ENCODE measurements around the gene SYNDIG1L. TPM values are rescaled to one million over a fixed set of nuclear protein-coding genes. Genes with fewer than 3 reads are reported as not detected.

The SYNDIG1L gene
- total RNA-seq, 1 experiment from 2014 or later: 1.4 TPM

GRCh38 chr14:74463697-74464096 lies 37.7 kb upstream of the SYNDIG1L start:
- H3K4me1 Mint-ChIP-seq: peaks cover 5% of the 10 kb centered on the region
- ATAC-seq: no peak
- no peaks in the 10 kb centered on the region for H3K36me3 Mint-ChIP-seq
- CTCF ChIA-PET: interaction anchor here (0.8 to 1.5 kb wide), 4 partner anchors 15 to 173 kb away, joined by 3 to 8 read pairs (median 3); no protein-coding TSS in a partner anchor
- no peak for DNase-seq (ENCODE audit: low spot score)
- TF ChIP-seq ZNF423 (CRISPR knock-in tag; IDR thresholded peaks at IDR 0.05) (no peak), FOXK1 (CRISPR knock-in tag; IDR thresholded peaks at IDR 0.05) (no peak), ATF3 (CRISPR knock-in tag; conservative IDR thresholded peaks at IDR 0.05) (no peak), NR2C2 (CRISPR knock-in tag; IDR thresholded peaks at IDR 0.05) (no peak), USF2 (CRISPR knock-in tag; IDR thresholded peaks at IDR 0.05) (no peak), ZBTB43 (CRISPR knock-in tag; IDR thresholded peaks at IDR 0.05) (no peak), PRRX2 (CRISPR knock-in tag; IDR thresholded peaks at IDR 0.05) (no peak), ZNF232 (CRISPR knock-in tag; IDR thresholded peaks at IDR 0.05) (no peak), SOX15 (CRISPR knock-in tag; IDR thresholded peaks at IDR 0.05) (no peak), HMGA2 (CRISPR knock-in tag; IDR thresholded peaks at IDR 0.05) (no peak), EMX1 (CRISPR knock-in tag; IDR thresholded peaks at IDR 0.05) (no peak), AFF4 (CRISPR knock-in tag; IDR thresholded peaks at IDR 0.05; ENCODE audit: borderline replicate concordance) (no peak), TEAD4 (CRISPR knock-in tag; IDR thresholded peaks at IDR 0.05) (no peak), MXD4 (CRISPR knock-in tag; IDR thresholded peaks at IDR 0.05; ENCODE audit: borderline replicate concordance) (no peak)
- TF ChIP-seq, protein P1, sequence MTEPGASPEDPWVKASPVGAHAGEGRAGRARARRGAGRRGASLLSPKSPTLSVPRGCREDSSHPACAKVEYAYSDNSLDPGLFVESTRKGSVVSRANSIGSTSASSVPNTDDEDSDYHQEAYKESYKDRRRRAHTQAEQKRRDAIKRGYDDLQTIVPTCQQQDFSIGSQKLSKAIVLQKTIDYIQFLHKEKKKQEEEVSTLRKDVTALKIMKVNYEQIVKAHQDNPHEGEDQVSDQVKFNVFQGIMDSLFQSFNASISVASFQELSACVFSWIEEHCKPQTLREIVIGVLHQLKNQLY (CRISPR knock-in tag; IDR thresholded peaks at IDR 0.05): no peak
- TF ChIP-seq, protein P2, sequence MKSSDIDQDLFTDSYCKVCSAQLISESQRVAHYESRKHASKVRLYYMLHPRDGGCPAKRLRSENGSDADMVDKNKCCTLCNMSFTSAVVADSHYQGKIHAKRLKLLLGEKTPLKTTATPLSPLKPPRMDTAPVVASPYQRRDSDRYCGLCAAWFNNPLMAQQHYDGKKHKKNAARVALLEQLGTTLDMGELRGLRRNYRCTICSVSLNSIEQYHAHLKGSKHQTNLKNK (CRISPR knock-in tag; IDR thresholded peaks at IDR 0.05): no peak
- TF ChIP-seq, protein P3, sequence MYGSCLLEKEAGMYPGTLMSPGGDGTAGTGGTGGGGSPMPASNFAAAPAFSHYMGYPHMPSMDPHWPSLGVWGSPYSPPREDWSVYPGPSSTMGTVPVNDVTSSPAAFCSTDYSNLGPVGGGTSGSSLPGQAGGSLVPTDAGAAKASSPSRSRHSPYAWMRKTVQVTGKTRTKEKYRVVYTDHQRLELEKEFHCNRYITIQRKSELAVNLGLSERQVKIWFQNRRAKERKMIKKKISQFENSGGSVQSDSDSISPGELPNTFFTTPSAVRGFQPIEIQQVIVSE (CRISPR knock-in tag; IDR thresholded peaks at IDR 0.05; ENCODE audit: borderline replicate concordance): no peak
- POLR2A ChIA-PET: interaction anchor here (0.8 kb wide), 1 partner anchor 137 kb away, joined by 3 read pairs; no protein-coding TSS in a partner anchor
- no peaks in the 10 kb centered on the region; the same call in 1 of the 2 replicates for H3K27me3 Mint-ChIP-seq (ENCODE audit: low read depth)
- H3K4me3 Mint-ChIP-seq: no peak overlapping the region
- H3K9me3 Mint-ChIP-seq: no peaks in the 10 kb centered on the region
- no peak overlapping the region for H3K27ac Mint-ChIP-seq

DNA sequence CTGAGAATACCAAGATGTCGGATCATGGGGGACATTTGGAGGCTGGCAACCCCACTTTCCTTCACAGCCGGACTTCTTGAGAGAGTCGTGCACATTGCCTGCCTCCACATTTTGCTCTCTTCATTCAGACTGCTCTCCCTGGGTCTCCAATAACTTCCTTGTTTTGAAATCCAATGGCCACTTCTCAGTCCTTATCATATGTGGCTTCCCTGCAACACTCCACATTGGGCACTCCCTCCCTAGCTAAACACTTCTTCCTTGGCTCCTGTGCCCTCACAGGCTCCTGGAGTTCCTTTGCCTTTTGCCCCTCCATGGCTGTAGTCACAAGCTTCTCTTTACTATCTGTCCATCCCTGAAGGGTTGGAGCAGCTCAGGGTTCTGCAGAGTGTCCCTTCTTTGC lies 37.0 kb upstream of the SYNDIG1L start:
- CTCF ChIA-PET: no interaction called here
- TF ChIP-seq ZBTB43 (CRISPR knock-in tag; IDR thresholded peaks at IDR 0.05): no peak
- no peak for TF ChIP-seq E2F5 (CRISPR knock-in tag; IDR thresholded peaks at IDR 0.05)
- TF ChIP-seq PREB (CRISPR knock-in tag; IDR thresholded peaks at IDR 0.05; ENCODE audit: borderline replicate concordance): no peak
- no peak for TF ChIP-seq ELF4 (CRISPR knock-in tag; IDR thresholded peaks at IDR 0.05; ENCODE audit: low read depth)
- TF ChIP-seq ZSCAN18 (CRISPR knock-in tag; IDR thresholded peaks at IDR 0.05): no peak
- no peak for TF ChIP-seq OVOL2 (CRISPR knock-in tag; IDR thresholded peaks at IDR 0.05; ENCODE audit: borderline replicate concordance)
- no peak for TF ChIP-seq GTF2I (CRISPR knock-in tag; conservative IDR thresholded peaks at IDR 0.05)

More for the DNA sequence above, 37.0 kb upstream of the SYNDIG1L start:
- no peaks in the 10 kb centered on the region for H3K9me3 Mint-ChIP-seq
- H3K4me3 Mint-ChIP-seq: no peak overlapping the region
- H3K27me3 Mint-ChIP-seq (ENCODE audit: low read depth): no peaks in the 10 kb centered on the region; the same call in 1 of the 2 replicates
- H3K4me1 Mint-ChIP-seq: peaks cover 3% of the 10 kb centered on the region
- no peak overlapping the region for H3K27ac Mint-ChIP-seq
- H3K36me3 Mint-ChIP-seq: no peaks in the 10 kb centered on the region
- no peak for DNase-seq (ENCODE audit: low spot score)
- ATAC-seq: no peak
- POLR2A ChIA-PET: no interaction called here
